H1 (cell line): ENCODE measurements around the gene CORO2B. TPM values are rescaled to one million over a fixed set of nuclear protein-coding genes. Genes with fewer than 3 reads are reported as not detected.

ENCODE experiments used
- CHD7 ChIP-seq: fragments of 300-600 bp; sonication (generic); IDR thresholded peaks from 2 replicates; pipeline ENCODE4 v1.7.1; 2012; ENCODE audit warnings: low read length, moderate library complexity, mild to moderate bottlenecking, inconsistent platforms; ENCODE audit not compliant: insufficient replicate concordance
- polyA plus RNA-seq, 7 experiments: library from polyadenylated mRNA; depleted of rRNA in 3 of 7; stranded (reverse) in 5 of 7; unstranded in 2 of 7; fragments of >200 nt in 5 of 7; fragments of 200-250 nt in 2 of 7; gene quantifications; 1 replicate in 5 of 7; 2 replicates in 1 of 7; 4 replicates in 1 of 7; pipeline versions ENCODE4 v1.2.1 to v1.2.3, GENCODE V29; 2011 to 2013; ENCODE audit warnings: missing spikeins in 2 of 7, mixed read lengths in 2 of 7
- total RNA-seq: library from RNA; stranded (reverse); fragmentation: NEBNext Ultra II Directional; extraction: Animal tissue kit (Norgen Biotek cat#: 25700); gene quantifications from 2 replicates; pipeline ENCODE4 v1.2.1, GENCODE V29; 2021

The CORO2B gene
- total and polyA plus RNA-seq, 2 of the 8 experiments (the other 6 are each of a cell fraction or from before 2014, with no cell fraction given) = 3.4 to 6.7 TPM

GRCh38 chr15:68599153-68599545 is 20.4 kb downstream of the CORO2B start (continued):
- TF ChIP-seq CHD7 = no peak
- TF ChIP-seq, all 59 proteins: peak for 0
